ENCODE data around the gene HEATR9. TPM values are rescaled to one million over a fixed set of nuclear protein-coding genes. Genes with fewer than 3 reads are reported as not detected.

The HEATR9 gene
- total RNA-seq, 1 experiment from 2014 or later: not detected

DNA sequence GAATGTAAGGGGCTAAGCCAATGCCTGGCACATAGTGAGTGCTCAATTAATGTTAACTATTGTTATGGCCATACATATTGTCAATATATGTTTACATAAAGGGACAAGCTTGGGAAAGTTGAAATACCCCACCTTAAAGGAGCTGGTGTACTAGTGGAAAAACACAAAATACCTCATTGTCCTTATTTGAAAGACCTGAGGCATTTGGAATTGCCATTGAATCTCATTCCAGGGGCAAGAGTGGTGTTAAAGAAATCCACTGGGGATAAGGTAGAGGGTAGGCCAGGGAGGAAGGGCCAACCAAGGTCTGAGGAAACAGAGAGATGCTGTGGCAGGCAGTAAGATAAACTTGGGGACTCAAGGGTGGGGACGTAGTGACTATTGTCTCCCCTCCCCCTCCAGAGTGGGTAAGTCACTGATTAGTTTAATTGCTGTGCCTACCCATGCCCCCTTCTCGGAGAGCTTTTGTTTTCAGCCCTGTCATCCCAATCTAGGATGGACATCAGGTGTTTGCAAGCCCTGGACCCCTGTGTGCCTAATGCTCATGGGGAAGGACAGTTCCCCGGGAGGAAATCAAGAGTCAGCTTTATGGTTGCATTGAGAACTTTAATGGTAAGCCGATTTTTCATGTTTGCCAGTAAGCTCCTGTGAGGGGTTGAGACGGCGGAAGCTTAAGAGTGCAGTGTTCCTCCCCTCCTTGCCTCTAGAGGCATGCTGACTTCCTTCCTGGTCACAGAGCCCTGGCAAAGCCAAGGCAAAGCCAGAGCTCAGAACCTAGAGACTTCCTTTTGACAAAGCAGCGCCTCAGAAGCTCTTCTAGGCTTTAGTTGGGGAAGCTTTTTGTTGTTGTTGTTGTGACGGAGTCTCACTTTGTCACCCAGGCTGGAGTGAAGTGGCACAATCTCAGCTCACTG lies 2.5 kb upstream of the HEATR9 start:
- in situ Hi-C loops (cut with HindIII; ENCODE audit: low sequenced_read_pairs): no loop called here
- no peak for DNase-seq (ENCODE audit: low spot score)

DNA sequence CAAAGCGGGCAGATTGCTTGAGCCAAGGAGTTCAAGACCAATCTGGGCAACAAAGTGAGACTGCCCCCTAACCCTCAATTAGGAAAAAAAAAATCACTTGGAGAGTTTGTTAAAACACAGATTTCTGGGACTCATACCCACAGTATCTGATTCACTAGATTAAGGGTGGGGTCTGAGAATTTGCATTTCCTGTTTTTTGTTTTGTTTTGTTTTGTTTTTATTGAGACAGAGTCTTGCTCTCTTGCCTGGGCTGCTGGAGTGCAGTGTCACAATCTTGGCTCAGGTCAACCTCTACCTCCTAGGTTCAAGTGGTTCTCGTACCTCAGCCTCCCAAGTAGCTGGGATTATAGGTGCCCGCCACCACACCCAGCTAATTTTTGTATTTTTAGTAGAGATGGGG lies 1.1 kb downstream of the HEATR9 start:
- DNase-seq (ENCODE audit: low spot score): no peak
- in situ Hi-C loops (cut with HindIII; ENCODE audit: low sequenced_read_pairs): no loop called here

DNA sequence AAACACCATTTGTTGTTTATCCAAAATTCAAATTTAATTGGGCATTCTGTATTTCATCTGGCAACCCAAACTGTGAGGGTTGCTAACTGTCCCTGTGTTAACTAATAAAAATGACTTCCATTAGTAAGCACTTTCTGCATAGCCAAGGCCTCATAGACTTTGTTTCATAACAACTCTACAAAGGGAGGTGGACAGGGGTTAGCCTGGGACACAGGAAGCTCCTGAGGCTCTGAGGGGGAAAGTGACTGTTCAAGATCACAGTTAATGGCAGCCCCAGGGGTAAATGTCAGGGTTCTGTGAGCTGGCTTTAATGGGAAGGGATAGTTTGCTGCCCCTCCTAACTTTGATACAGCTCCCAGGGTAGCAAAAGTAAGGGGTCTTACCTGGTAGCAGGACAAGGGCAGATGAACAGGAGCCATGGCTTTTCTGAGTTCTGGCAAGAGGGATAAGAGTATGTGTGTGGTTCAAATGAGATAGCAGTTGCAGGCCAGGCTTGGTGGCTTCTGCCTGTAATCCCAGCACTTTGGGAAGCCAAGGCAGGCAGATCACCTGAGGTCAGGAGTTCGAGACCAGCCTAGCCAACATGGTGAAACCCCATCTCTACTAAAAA lies 2.2 kb downstream of the HEATR9 start:
- in situ Hi-C loops (cut with HindIII; ENCODE audit: low sequenced_read_pairs): no loop called here
- DNase-seq (ENCODE audit: low spot score): no peak

- in situ Hi-C loops (cut with HindIII; ENCODE audit: low sequenced_read_pairs): no loop called here
- no peak for DNase-seq (ENCODE audit: low spot score)
Observed at GRCh38 chr17:35865412-35866340, 3.0 kb downstream of the HEATR9 start.

DNA sequence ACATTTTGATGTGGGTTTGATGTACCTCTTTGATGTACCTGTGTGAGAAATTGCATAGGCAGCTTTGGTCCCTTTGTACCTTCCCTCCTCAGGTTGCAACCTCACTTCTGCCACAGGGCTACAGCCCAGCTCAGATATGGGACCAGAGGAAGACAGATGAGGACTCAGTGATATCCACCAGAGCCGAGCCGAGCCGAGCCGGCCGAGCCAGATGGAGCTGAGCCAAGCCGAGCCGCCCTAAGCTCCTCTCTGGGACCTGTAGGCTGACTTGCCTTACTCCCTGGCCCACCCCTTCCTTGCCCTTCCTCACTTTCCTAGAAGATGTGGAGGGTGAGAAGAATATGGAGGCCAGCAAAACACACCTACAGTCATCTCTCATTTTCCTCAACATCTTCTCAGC lies 3.8 kb downstream of the HEATR9 start:
- no peak for DNase-seq (ENCODE audit: low spot score)
- in situ Hi-C loops (cut with HindIII; ENCODE audit: low sequenced_read_pairs): no loop called here

- in situ Hi-C loops (cut with HindIII; ENCODE audit: low sequenced_read_pairs): no loop called here
- DNase-seq (ENCODE audit: low spot score): no peak
Observed at GRCh38 chr17:35856603-35857002, 12.1 kb downstream of the HEATR9 start.

DNA sequence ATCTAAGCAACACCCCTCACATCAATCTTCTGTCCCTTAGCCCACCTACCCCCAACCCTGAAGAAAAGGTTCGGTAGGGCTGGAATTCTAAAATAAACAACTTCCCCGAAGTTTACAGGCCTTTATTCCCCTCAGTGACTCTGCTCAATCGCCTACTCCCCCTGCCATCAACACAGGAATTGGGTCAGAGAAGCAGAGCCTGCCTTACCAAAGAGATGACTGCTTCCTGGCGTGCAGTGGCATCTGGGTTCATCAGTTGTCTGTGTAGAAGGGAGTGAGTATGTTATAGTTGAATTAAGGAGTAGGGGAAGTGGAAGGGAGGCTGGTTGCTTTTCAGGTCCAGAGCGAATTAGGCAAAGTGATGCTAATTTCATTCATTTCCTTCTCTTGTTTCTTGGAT lies 12.7 kb downstream of the HEATR9 start:
- DNase-seq (ENCODE audit: low spot score): no peak
- in situ Hi-C loops (cut with HindIII; ENCODE audit: low sequenced_read_pairs): no loop called here

GRCh38 chr17:35849469-35850348 lies 19.0 kb downstream of the HEATR9 start:
- in situ Hi-C loops (cut with HindIII; ENCODE audit: low sequenced_read_pairs): no loop called here
- DNase-seq (ENCODE audit: low spot score): peak; percentile 76

DNA sequence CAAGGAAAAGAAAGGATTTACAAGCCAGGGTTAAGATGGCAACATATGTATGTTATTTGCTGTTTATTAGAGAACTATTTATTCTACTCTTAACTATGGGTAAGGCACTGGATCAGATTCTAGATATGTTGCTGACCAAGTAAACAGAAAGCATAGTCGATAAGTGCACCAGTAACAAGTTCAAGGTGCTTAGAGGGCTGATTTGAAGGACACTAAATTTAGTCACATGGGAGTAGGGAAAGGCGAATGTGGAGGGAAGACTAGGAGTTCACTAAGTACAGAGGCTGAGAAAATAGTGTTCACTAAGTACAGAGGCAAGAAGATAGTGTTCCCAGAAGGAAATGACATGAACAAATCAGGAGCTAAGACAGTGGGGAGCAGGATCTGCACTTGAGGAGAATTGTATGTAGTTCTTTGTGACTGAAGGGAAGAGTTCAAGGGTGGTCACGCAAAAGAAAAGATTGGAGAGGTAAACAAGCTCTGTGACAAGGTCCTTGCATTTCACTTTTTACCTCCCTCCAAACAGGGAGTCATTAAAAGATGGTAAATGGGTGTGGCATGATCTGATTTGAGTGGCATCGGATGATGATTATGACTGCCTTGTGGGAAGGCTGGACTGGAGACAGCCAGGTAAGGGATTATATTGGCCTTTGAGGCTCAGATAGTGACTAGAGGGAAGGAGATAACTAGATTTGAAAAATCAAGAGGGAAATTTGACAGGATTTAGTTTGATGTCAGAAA lies 20.9 kb downstream of the HEATR9 start:
- in situ Hi-C loops (cut with HindIII; ENCODE audit: low sequenced_read_pairs): no loop called here

GRCh38 chr17:35847006-35847405 lies 21.7 kb downstream of the HEATR9 start:
- in situ Hi-C loops (cut with HindIII; ENCODE audit: low sequenced_read_pairs): no loop called here
- no peak for DNase-seq (ENCODE audit: low spot score)

More for the DNA sequence above, 20.9 kb downstream of the HEATR9 start:
- no peak for DNase-seq (ENCODE audit: low spot score)

DNA sequence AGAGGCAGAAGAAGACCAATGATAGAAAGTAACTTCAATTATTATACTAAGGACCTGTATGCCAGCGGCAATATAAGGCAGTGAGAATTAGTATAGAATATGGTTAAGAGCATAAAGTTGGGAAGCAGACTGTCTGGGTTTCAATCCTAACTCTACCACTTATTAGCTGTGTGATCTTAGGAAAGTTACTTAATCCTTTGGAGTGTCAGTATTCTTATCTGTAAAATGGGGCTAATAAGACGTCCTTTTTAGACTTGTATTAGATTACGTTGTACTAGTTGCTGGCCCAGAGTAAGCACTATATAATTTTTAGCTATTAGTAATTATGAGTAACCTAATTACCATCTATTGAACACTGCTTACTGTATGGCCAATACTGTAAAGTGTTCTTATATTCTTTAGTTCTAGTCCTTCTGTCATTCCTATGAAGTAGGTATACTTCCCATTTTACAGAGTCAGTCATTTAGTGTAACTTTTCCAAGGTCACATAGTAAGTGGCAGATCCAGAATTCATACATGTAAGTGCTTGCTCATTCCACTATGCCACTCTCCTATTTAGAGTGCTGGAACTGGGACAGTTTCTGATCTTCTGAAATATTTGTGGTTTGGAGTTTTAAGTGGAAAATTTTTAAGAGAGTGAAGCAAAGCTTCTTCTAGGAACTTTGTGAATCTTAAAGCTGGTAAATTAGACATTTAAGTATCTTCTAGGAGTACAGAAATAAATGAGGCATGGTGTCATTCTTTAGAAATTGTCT lies 22.5 kb downstream of the HEATR9 start:
- in situ Hi-C loops (cut with HindIII; ENCODE audit: low sequenced_read_pairs): no loop called here
- DNase-seq (ENCODE audit: low spot score): no peak

DNA sequence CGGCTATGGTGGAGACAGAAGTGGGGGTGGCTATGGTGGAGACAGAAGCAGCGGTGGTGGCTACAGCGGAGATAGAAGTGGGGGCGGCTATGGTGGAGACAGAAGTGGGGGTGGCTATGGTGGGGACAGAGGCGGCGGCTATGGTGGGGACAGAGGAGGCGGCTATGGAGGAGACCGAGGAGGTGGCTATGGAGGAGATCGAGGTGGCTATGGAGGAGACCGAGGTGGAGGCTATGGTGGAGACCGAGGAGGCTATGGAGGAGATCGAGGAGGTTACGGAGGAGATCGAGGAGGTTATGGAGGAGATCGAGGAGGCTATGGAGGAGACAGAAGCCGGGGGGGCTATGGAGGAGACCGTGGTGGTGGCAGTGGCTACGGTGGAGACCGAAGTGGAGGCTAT lies 24.1 kb downstream of the HEATR9 start:
- DNase-seq (ENCODE audit: low spot score): no peak
- in situ Hi-C loops (cut with HindIII; ENCODE audit: low sequenced_read_pairs): no loop called here

- in situ Hi-C loops (cut with HindIII; ENCODE audit: low sequenced_read_pairs): no loop called here
- no peak for DNase-seq (ENCODE audit: low spot score)
Observed at GRCh38 chr17:35843698-35844097, 25.0 kb downstream of the HEATR9 start.

GRCh38 chr17:35842239-35842638 lies 26.5 kb downstream of the HEATR9 start:
- in situ Hi-C loops (cut with HindIII; ENCODE audit: low sequenced_read_pairs): no loop called here
- no peak for DNase-seq (ENCODE audit: low spot score)

- DNase-seq (ENCODE audit: low spot score): no peak
- in situ Hi-C loops (cut with HindIII; ENCODE audit: low sequenced_read_pairs): no loop called here
Observed at GRCh38 chr17:35841505-35841904, 27.2 kb downstream of the HEATR9 start.

GRCh38 chr17:35841101-35841500 lies 27.6 kb downstream of the HEATR9 start:
- in situ Hi-C loops (cut with HindIII; ENCODE audit: low sequenced_read_pairs): no loop called here
- DNase-seq (ENCODE audit: low spot score): no peak

DNA sequence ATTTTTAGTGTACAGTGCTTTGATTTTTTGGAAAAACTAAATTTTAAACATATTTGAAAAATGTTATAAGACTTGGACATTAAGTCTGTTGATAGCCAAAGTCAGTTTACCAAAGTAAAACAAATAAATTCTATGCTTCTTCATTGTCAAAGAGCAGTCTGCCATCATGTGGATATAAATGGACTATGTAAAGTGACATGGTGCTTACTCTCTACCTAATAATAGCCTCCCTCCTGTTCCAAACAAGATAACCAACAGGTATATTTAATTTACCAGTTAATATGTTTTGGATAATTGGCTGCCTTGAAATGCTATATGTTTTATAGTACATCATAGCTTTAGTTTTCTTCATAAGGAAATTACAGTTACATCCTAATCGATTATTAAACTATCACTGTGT lies 43.5 kb downstream of the HEATR9 start:
- in situ Hi-C loops (cut with HindIII; ENCODE audit: low sequenced_read_pairs): no loop called here
- no peak for DNase-seq (ENCODE audit: low spot score)
